ENCODE data around the gene ANKRD26.

ANKRD26 gene

GRCh38 chr10:26983156-26983555 lies 117.1 kb downstream of the ANKRD26 start:
- TF ChIP-seq CTCF (IDR thresholded peaks at IDR 0.05; ENCODE audit: control insufficient read depth, extremely low read depth, insufficient read depth): no peak
- no peak for DNase-seq (ENCODE audit: low read depth)
- no peak overlapping the region for H3K4me3 ChIP-seq (ENCODE audit: low read depth, low read length)

GRCh38 chr10:26982058-26982457 lies 118.2 kb downstream of the ANKRD26 start:
- TF ChIP-seq CTCF (IDR thresholded peaks at IDR 0.05; ENCODE audit: control insufficient read depth, extremely low read depth, insufficient read depth): no peak
- DNase-seq (ENCODE audit: low read depth): no peak
- H3K4me3 ChIP-seq (ENCODE audit: low read depth, low read length): no peak overlapping the region

- no peak for DNase-seq (ENCODE audit: low read depth)
- no peak for TF ChIP-seq CTCF (IDR thresholded peaks at IDR 0.05; ENCODE audit: control insufficient read depth, extremely low read depth, insufficient read depth)
- H3K4me3 ChIP-seq (ENCODE audit: low read depth, low read length): no peak overlapping the region
These were observed 119.0 kb downstream of the ANKRD26 start for GRCh38 chr10:26981232-26981824.

- no peak for TF ChIP-seq CTCF (IDR thresholded peaks at IDR 0.05; ENCODE audit: control insufficient read depth, extremely low read depth, insufficient read depth)
- no peak overlapping the region for H3K4me3 ChIP-seq (ENCODE audit: low read depth, low read length)
- no peak for DNase-seq (ENCODE audit: low read depth)
These were observed 121.8 kb downstream of the ANKRD26 start for GRCh38 chr10:26978519-26978918.

- H3K4me3 ChIP-seq (ENCODE audit: low read depth, low read length): no peak overlapping the region
- DNase-seq (ENCODE audit: low read depth): no peak
These were observed 122.7 kb downstream of the ANKRD26 start for GRCh38 chr10:26977635-26978034.

GRCh38 chr10:26970667-26971066 lies 129.6 kb downstream of the ANKRD26 start:
- no peak for TF ChIP-seq CTCF (IDR thresholded peaks at IDR 0.05; ENCODE audit: control insufficient read depth, extremely low read depth, insufficient read depth)
- DNase-seq (ENCODE audit: low read depth): no peak
- H3K4me3 ChIP-seq (ENCODE audit: low read depth, low read length): no peak overlapping the region

More at GRCh38 chr10:26977635-26978034, 122.7 kb downstream of the ANKRD26 start:
- TF ChIP-seq CTCF (IDR thresholded peaks at IDR 0.05; ENCODE audit: control insufficient read depth, extremely low read depth, insufficient read depth): no peak
